HG03558 (cell line): ENCODE data around the gene CSRNP3.

Experiments
- ATAC-seq: cut with Tn5 transposase; IDR thresholded peaks from one replicate; pipeline ENCODE4 v1.9.1; 2021; ENCODE audit warnings: moderate number of reproducible peaks; ENCODE audit not compliant: unreplicated experiment; ENCODE audit errors: extremely low read depth

The CSRNP3 gene

DNA sequence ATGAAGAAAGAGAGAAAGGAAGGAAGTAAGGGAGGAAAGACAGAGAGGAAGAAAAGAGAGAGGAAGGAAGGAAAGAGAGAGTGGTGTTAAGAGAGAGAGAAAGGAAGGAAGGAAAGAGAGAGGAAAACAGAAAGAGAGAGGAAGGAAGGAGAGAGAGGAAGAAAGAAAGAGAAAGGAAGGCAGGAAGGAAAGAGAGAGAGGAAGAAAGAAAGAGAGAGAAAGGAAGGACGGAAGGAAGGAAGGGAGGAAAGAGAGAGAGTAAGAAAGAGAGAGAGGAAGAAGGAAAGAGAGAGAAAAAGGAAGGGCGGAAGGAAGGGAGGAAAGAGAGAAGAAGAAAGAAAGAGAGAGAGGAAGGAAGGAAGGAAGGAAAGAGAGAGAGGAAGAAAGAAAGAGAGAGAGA, 197.1 kb downstream of the CSRNP3 start:
- no peak for ATAC-seq

GRCh38 chr2:165667375-165667774, 197.9 kb downstream of the CSRNP3 start:
- ATAC-seq: no peak

- no peak for ATAC-seq
These were observed 205.3 kb downstream of the CSRNP3 start for GRCh38 chr2:165674780-165675179.

GRCh38 chr2:165675551-165675968, 206.1 kb downstream of the CSRNP3 start:
- no peak for ATAC-seq

- ATAC-seq: no peak
These were observed 209.4 kb downstream of the CSRNP3 start for GRCh38 chr2:165678882-165679281.

GRCh38 chr2:165679621-165680020, 210.1 kb downstream of the CSRNP3 start:
- ATAC-seq: no peak

DNA sequence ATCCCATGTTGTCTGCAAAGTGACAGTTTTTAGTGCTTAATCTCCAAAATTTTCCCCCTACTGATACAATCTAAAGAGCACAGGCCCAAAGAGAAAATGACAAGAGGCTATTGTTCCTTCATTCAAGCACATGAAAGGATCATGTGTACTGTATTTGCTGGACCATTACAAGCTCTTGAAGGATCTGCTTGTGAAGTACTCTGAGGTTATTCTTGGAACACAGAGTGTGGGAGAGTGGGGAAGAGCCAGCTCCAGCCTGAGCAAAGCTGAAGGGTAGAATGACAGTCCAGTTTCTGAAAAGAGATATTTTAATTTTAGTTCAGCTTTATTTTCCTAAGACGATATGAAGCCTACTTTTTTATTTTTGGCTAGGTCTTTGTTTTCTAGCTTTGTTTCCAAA, 212.3 kb downstream of the CSRNP3 start:
- ATAC-seq: no peak

DNA sequence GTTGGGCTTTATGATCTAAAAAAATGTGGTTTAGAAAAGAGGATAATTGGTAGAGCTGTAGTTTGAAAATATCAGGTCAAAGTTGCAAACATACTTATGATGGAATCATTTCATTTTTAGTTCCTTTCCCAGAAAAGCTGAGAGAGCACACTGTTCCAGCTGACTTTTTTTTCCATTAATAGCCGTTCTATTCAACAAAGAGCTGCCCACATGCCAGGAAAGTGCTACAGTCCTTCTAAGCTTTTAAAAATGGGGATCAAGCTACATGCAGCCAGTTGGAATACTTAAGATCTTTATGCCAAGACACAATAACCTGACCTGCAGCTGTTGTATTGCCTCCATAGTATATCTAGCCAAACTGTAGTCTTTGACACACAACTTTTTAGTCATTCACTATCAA, 213.0 kb downstream of the CSRNP3 start:
- ATAC-seq: no peak

DNA sequence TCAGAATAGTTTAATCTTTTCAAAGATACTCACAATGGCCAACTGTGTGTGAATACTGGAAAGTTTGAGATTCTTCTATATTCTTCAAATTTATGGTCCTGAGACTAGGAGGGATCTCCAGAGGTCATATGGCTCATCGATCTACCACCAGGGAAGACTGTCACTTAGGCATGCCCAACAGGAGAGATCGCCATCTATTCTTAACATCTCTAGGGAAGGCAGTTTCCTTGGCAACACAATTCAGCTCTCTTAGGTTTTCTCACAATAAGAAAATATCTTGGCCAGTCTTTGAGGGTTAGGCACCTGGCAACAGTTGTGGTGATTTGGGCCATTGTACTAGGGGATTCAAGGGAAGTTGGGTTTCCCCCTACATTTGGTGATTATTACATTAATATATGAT, 217.3 kb downstream of the CSRNP3 start:
- ATAC-seq: no peak

GRCh38 chr2:165687426-165688002, 218.0 kb downstream of the CSRNP3 start:
- no peak for ATAC-seq

DNA sequence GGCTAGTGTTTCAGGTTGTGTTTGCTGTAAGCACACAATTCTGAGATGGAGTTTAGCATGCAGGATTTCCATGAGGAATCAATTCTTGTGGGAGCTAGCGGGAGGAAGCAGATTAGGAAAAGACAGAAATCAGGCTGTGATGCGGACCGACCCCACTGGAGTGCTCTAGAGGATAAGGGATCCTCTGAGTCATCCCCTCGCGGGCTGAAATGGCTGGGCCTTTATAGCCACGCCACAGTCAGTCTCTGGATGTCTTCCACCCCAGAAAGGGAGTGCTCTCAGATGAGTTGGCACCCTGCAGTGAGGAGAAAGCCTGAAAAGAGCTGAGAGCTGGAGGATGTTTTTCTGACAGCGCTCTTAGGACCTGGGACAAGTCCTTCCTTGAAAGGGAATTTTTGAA, 222.1 kb downstream of the CSRNP3 start:
- no peak for ATAC-seq

GRCh38 chr2:165692906-165693305, 223.4 kb downstream of the CSRNP3 start:
- ATAC-seq: no peak

DNA sequence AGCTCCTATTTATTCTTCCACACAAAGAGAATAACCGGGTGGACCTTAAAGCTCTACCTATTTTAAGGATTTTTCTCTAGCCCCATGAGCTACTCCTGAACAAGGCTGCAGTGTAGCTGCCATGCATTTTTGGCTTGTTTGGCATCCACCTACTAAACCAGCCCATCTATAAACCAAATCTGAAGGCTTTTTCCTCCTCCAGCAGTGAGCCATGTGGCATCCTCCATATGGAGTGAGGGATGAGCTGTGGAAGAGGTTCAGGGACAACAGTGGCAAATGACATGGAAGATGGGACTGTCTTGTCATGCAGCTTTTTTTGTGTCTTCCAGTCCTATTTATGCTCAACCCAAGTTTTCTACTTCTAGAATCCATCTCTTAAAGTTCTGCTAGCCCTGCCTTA, 224.3 kb downstream of the CSRNP3 start:
- no peak for ATAC-seq

DNA sequence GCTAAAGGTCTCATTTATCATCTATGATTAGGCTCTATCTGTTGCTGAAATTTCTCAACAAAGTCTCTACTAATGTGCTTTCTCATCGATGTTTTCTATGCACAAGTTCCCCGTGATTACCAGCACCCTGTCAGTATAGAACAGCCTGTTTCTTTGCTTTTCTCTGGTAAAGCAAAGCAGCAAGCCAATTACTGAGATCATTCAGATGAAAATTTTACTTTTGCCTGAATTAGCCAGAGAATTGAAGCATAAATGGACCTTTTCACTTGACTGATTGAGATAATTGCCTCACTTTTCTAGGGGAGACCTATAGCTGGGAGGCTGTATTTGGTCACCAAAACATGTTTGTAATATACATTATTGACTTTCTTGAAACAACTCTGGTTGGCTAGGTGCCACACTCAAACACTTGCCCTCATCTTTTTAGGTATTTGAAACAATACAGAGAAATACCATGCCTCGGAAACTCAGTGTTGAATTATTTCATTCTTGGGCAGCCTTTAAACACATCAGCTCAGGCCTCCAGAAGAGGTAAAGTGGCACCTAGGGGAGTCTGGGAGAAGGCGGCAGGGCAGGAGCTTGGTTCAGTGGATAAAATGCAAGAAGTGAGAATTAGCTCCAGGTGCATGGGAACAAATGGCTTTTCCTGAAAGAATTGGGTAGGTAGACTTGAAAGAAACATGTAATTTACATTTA, 228.4 kb downstream of the CSRNP3 start:
- ATAC-seq: no peak

DNA sequence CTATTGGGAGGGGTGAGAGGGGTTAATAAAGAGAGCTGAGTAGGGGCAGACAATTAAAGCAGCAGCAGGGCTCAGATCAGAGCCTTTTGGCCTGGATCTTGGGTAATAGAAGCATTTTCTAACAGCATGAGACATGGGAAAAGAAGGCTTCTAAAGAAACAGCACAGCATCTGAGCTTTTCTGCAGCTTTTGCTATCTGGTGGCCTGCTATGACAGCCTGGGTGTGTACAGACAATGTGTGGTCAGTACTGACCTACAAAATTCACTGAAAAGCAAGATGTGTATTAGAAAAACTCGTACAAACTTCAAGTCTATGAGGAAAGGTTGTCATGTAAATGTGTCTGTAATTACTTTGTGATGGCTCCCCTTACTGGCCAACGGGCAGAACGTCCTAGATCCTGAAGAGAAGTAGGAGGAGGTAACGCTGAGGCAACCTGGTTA, 229.0 kb downstream of the CSRNP3 start:
- no peak for ATAC-seq

GRCh38 chr2:165699946-165700345, 230.4 kb downstream of the CSRNP3 start:
- ATAC-seq: no peak

DNA sequence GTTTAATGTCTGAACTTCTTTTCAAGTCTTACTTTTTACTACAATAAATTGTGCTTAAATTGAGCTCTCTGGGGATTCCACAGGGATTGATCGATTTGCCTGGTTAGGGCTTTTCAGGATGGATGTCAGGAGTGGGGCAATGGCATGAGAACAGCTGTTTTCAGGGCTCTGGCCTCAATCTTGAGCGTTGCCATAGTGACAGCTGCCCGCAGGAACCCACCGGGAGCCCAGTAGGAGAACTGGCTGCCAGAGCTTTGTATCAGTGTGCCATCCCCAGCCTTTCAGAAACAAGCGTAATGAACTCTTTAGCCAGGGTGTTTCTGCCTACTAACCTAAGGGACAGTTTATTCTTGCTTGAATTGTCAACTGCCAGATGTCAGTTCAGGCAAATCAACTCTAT, 231.0 kb downstream of the CSRNP3 start:
- no peak for ATAC-seq

GRCh38 chr2:165701147-165701546, 231.6 kb downstream of the CSRNP3 start:
- ATAC-seq: no peak

- no peak for ATAC-seq
These were observed 237.5 kb downstream of the CSRNP3 start for GRCh38 chr2:165706960-165707487.

- no peak for ATAC-seq
These were observed 246.6 kb downstream of the CSRNP3 start for GRCh38 chr2:165716091-165716490.

- ATAC-seq: no peak
These were observed 249.2 kb downstream of the CSRNP3 start for GRCh38 chr2:165718610-165719210.

DNA sequence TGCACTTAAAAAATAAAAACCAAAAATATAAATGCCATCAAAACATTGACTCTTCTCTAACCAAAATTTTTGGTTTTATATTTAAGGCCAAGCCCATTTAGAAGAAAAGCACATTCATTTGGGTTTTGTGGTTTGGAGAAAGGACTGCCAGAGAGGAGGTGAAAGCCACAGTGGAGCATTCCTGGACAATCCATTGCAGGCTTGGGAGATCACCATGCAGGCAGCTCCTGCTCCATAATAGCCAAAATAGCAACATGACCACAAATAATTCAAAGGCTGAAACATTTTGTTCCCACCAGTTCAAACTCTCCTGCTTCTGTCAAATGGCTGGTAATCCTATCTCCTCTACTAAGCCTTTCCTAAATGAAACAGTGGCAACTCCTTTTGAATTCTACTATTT, 251.0 kb downstream of the CSRNP3 start:
- ATAC-seq: no peak
